T-helper 17 cell (primary cell): ENCODE results near the gene MYO7A. TPM values are rescaled to one million over a fixed set of nuclear protein-coding genes. Genes with fewer than 3 reads are reported as not detected.
A peak's percentile ranks its signal among the peaks of the same experiment; 100 is the strongest.

Experiments
- ATAC-seq: fragments of 150-1000 bp; cut with Tn5 transposase; 2 replicates; pipeline ENCODE4 v1.10.0; 2021; ENCODE audit warnings: mild to moderate bottlenecking, moderate library complexity
- DNase-seq, 3 donors: peaks; one replicate each; pipeline versions ENCODE4 v3.0.0 to v3.0.0-alpha.2; 2020 to 2021
- H3K9me3 ChIP-seq: one replicate; pipeline ENCODE4 v1.7.0; 2013; ENCODE audit warnings: low read length, mild to moderate bottlenecking; ENCODE audit not compliant: control insufficient read depth, poor library complexity, severe bottlenecking
- H3K27ac Mint-ChIP-seq: one replicate; pipeline ENCODE4 v1.8.0; 2022; ENCODE audit warnings: mild to moderate bottlenecking, moderate library complexity, mixed read lengths
- H3K27me3 Mint-ChIP-seq: one replicate; pipeline ENCODE4 v1.8.0; 2022; ENCODE audit warnings: mixed read lengths
- H3K36me3 Mint-ChIP-seq: one replicate; pipeline ENCODE4 v1.8.0; 2022; ENCODE audit warnings: low read depth, mixed read lengths
- H3K4me1 Mint-ChIP-seq: one replicate; pipeline ENCODE4 v1.8.0; 2022; ENCODE audit warnings: mild to moderate bottlenecking, mixed read lengths
- H3K4me3 Mint-ChIP-seq: one replicate; pipeline ENCODE4 v1.8.0; 2022; ENCODE audit warnings: mild to moderate bottlenecking, moderate library complexity, mixed read lengths
- total RNA-seq, 4 donors: library from RNA in 2 of 4; stranded (reverse) in 2 of 4; gene quantifications; one replicate each; pipeline ENCODE4 v1.2.3 and lab custom pipeline; 2022 to 2026

The MYO7A gene
- total RNA-seq, 2 donors from 2014 or later = 0.57 to 1.7 TPM

DNA sequence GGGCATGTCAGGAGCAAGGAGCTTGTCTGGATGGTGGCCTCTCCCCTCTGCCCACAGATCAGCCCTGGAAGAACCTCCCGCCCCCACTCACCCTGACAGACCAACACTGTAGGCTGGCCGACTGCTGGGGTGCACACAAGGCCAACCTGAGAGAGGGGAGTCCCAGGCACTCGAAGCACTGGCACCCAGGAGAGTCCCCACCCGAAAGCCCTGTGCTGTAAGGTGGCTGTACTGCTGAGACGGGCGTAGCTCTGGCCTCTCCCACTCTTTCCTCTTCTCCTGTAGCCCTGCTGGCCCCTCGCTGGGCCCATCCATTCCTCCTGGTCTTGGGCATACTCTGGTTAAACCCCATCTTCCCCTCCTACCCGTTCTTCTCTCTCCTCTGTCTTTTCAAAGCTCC lies 39.7 kb downstream of the MYO7A start:
- H3K36me3 Mint-ChIP-seq = no peaks in the 10 kb centered on the region
- ATAC-seq (no peak), DNase-seq (no peak)
- peak overlapping the region; percentile 16 for H3K27ac Mint-ChIP-seq
- no peaks in the 10 kb centered on the region for H3K9me3 ChIP-seq
- peaks cover 2% of the 10 kb centered on the region for H3K4me1 Mint-ChIP-seq
- H3K4me3 Mint-ChIP-seq = no peak overlapping the region
- no peaks in the 10 kb centered on the region for H3K27me3 Mint-ChIP-seq

DNA sequence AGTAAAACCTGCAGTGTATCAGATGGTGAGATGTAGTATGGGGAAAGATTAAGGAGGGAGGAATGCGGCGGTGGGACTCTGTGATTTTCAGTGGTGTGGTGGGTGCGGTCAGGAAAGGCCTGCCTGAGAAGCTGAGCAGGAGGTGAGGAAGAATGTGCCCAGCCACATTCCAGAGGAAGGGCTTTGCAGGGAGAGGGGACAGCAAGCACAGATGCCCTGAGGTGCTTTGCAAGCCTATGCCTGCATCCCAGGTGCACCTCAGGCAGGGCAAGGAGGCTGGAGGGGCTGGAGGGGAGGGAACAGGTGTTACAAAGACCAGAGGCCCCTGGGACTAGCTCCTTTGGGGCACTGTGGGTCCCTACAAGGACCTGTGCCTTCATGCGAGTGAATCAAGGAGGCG lies 42.1 kb downstream of the MYO7A start:
- no peaks in the 10 kb centered on the region for H3K36me3 Mint-ChIP-seq
- H3K9me3 ChIP-seq = no peaks in the 10 kb centered on the region
- no peak overlapping the region for H3K27ac Mint-ChIP-seq
- no peaks in the 10 kb centered on the region for H3K27me3 Mint-ChIP-seq
- DNase-seq (no peak), ATAC-seq (no peak)
- H3K4me3 Mint-ChIP-seq = no peak overlapping the region
- H3K4me1 Mint-ChIP-seq = peaks cover 4% of the 10 kb centered on the region

DNA sequence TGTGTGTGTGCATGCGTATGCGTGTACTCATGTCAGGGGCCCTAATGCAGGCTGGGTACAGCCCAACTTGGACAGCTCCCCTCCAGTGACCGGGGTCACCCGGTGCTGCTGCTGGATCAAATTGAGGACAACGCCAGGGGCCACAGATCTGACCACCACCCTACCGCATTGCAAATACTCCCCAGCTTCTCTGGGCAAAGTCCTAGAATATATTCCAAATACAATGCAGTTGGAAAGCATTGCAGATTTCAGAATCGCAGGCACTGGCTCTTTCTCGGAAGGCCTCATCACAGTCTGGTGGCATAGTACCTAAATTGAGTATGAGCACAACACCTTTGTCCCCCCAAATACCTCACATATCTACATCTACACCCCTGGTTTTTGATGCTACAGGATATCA lies 43.2 kb downstream of the MYO7A start:
- ATAC-seq (no peak), DNase-seq (no peak)
- no peak overlapping the region for H3K27ac Mint-ChIP-seq
- no peaks in the 10 kb centered on the region for H3K27me3 Mint-ChIP-seq
- H3K4me1 Mint-ChIP-seq = peaks cover 6% of the 10 kb centered on the region
- no peak overlapping the region for H3K4me3 Mint-ChIP-seq
- no peaks in the 10 kb centered on the region for H3K9me3 ChIP-seq
- H3K36me3 Mint-ChIP-seq = no peaks in the 10 kb centered on the region

DNA sequence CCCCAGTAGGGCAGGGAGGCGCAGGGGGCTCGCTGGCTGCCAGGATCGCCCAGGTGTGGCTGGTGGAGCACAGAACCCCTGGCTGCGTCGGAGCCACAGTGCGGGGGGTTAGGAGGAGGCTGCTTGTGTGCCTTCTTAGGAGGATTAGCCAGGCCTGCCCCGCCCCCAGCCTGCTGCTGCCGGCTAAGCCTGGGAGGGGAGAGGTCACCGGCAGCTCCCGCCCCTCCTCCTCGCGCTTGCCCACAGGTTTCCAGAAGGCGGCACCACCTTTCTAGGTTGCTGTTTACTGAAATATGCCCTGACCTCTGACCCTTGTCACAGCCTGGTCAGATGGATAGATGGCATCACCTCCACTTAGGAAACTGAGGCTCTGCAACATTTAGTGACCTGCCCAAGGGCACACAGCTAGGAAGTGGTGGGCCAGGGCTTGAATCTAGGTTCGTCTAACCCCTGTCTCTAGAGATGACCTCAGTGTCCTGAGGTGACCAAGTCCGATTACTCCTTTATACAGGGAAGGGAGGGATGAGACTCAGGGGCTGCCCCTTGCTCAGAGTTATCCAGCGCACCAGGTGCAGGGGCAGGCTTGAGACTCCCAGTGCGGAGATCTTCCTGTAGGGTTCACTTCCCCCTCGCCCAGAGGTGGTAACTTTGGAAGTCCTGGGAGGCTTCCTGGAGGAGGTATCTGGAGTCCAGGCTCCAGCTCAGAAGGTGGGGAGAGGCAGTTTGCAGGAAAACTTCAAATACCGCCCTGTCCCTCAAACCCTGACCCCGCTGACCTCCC lies 44.0 kb downstream of the MYO7A start:
- Mint-ChIP-seq H3K4me3 (no peak overlapping the region), H3K36me3 (no peaks in the 10 kb centered on the region), H3K4me1 (peaks cover 10% of the 10 kb centered on the region), H3K27ac (no peak overlapping the region), H3K27me3 (no peaks in the 10 kb centered on the region)
- no peak for DNase-seq
- H3K9me3 ChIP-seq = no peaks in the 10 kb centered on the region
- no peak for ATAC-seq

DNA sequence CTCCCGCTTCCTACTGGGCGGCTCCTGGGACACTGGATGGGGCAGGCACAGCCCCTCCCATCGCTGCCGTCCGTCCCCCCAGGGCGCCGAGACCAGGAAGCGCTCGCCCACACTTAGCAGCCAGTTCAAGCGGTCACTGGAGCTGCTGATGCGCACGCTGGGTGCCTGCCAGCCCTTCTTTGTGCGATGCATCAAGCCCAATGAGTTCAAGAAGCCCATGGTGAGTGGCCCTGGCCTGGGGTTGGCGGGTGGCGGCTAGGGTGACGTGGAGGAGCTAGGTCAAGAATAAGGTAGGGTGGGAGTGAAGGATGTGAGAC lies 44.6 kb downstream of the MYO7A start:
- H3K27ac Mint-ChIP-seq = no peak overlapping the region
- no peaks in the 10 kb centered on the region for H3K9me3 ChIP-seq
- H3K4me1 Mint-ChIP-seq = peaks cover 10% of the 10 kb centered on the region
- H3K4me3 Mint-ChIP-seq = no peak overlapping the region
- DNase-seq = no peak
- no peaks in the 10 kb centered on the region for H3K27me3 Mint-ChIP-seq
- no peaks in the 10 kb centered on the region for H3K36me3 Mint-ChIP-seq
- ATAC-seq = no peak

DNA sequence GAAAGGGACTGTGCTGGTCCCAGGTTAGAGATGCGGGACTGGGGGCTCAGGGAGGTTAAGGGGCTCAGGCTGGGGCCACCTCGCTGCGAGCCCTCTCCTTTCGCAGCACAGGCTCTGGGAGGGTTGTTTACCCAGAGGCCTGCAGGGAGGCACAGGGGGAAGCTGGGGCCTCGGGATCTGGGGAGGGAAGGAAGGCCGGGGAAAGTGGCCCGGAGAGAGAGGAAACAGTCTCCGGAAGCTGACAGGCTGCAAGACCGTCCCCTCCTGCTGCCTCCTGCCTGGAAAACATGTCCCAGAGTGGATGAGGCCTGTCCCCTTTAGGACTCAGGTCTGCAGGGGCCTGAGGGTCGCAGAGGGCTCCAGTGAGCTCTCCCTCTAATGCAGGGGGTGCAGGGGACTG lies 45.4 kb downstream of the MYO7A start:
- Mint-ChIP-seq H3K27me3 (no peaks in the 10 kb centered on the region), H3K4me1 (peaks cover 8% of the 10 kb centered on the region), H3K4me3 (no peak overlapping the region), H3K27ac (no peak overlapping the region), H3K36me3 (no peaks in the 10 kb centered on the region)
- no peak for ATAC-seq
- H3K9me3 ChIP-seq = no peaks in the 10 kb centered on the region
- no peak for DNase-seq

DNA sequence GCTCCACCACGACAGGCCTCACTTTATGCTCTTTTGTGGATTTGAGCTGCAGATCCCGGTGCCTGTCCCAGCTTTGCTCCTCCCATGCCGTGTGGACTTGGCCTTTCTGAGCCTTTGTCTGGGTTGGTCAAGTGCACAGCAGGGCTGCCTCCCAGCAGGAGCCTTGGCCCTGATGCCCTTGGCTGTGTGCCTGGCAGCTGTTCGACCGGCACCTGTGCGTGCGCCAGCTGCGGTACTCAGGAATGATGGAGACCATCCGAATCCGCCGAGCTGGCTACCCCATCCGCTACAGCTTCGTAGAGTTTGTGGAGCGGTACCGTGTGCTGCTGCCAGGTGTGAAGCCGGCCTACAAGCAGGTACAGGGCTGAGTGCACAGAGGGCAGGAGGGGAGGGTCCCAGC lies 46.5 kb downstream of the MYO7A start:
- DNase-seq = no peak
- Mint-ChIP-seq H3K27ac (no peak overlapping the region), H3K36me3 (no peaks in the 10 kb centered on the region), H3K4me1 (peaks cover 8% of the 10 kb centered on the region), H3K4me3 (no peak overlapping the region), H3K27me3 (no peaks in the 10 kb centered on the region)
- H3K9me3 ChIP-seq = no peaks in the 10 kb centered on the region
- ATAC-seq = no peak

DNA sequence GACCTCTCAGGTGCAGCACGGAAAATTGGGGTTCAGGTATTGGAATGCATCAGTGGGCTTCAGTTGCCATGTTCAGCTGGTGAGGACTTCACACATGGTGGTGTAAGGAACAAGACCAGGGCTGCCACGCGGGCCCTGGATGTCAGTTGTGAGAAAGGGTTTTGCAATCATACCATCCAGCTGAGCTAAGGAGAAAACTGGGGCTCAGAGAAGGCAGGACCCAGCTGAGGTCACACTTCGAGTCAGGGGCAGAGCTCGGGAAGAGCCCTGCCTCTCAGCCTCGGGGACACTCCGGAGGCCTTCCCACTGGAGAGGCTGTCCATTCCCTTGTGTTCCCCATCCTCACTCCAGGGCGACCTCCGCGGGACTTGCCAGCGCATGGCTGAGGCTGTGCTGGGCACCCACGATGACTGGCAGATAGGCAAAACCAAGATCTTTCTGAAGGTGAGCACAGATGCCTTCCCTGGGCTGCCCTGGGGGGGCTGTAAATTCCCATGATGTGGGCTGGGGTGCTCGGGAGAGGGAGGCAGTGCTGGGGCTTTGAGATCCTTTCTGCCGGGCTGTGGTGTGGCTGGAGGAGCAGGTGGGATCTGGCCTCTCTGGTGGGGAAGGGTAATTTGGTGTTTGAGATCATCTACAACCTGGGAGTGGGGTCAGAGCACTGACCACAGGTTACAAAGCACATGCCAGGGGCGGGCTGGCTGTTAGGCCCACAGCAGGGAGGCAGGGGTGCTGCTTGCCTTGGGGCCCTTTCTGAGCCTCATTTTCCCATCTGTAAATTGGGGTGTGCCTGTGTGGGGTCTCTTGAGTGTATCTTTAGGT lies 47.2 kb downstream of the MYO7A start:
- H3K27me3 Mint-ChIP-seq = no peaks in the 10 kb centered on the region
- H3K9me3 ChIP-seq = no peaks in the 10 kb centered on the region
- peaks cover 8% of the 10 kb centered on the region for H3K4me1 Mint-ChIP-seq
- no peak for ATAC-seq
- H3K27ac Mint-ChIP-seq = no peak overlapping the region
- DNase-seq = no peak
- H3K36me3 Mint-ChIP-seq = no peaks in the 10 kb centered on the region
- no peak overlapping the region for H3K4me3 Mint-ChIP-seq

DNA sequence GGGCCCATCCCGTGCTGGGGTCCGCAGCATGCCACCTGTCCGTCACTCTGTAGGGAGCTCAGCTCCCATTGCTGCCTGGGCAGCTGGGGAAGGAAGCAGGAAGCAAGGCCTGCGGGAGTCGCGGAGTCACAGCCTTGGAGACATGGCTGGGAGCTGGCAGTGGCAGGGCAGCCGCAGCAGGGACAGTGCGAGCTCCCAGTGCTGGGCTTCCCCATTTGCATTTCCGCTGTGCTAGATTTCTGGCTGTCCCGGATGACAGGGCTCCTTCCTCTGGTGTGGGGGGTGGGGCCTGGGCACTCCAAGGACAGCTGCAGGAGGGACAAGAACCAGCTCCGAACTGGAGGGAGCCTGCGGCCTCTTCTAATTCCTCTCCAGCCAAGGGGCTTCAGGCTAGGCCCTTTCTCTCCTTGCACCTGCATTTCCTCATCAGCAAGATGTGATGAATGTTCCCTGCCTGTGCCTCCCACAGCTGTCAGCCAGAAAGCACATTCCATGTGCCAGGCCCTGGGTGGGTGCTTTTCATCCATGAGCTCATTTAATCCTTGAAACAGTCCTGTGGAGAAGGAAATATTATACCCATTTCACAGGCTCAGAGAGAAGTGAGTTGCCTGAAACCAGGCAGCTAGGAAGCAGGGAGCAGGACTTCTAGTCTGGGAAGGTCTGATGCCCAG lies 48.0 kb downstream of the MYO7A start:
- no peaks in the 10 kb centered on the region for H3K9me3 ChIP-seq
- no peaks in the 10 kb centered on the region for H3K36me3 Mint-ChIP-seq
- H3K4me1 Mint-ChIP-seq = peaks cover 8% of the 10 kb centered on the region
- H3K27me3 Mint-ChIP-seq = no peaks in the 10 kb centered on the region
- H3K27ac Mint-ChIP-seq = no peak overlapping the region
- no peak overlapping the region for H3K4me3 Mint-ChIP-seq
- DNase-seq (no peak), ATAC-seq (no peak)

DNA sequence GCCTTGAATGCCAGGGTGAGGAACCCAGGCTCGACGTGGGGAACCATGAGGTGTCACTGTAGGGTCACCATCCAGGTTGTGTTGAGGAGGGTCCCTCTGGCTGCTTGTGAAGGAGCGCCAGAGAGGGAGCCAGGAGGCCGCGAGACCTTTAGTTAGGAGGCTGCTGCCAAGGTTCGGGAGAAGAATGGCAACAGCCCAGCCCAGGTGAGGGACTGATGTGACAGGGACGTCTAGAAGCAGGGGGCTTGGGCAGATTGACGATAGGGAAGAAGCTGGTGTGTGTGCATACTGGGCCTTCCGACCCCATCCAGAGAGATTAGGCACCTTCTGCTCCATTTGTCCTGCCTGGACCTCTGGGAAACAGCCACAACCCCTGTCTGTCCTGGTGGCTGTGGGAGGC lies 49.0 kb downstream of the MYO7A start:
- Mint-ChIP-seq H3K36me3 (no peaks in the 10 kb centered on the region), H3K27ac (no peak overlapping the region), H3K4me1 (peaks cover 8% of the 10 kb centered on the region), H3K4me3 (no peak overlapping the region), H3K27me3 (no peaks in the 10 kb centered on the region)
- DNase-seq = no peak
- ATAC-seq = no peak
- no peaks in the 10 kb centered on the region for H3K9me3 ChIP-seq

DNA sequence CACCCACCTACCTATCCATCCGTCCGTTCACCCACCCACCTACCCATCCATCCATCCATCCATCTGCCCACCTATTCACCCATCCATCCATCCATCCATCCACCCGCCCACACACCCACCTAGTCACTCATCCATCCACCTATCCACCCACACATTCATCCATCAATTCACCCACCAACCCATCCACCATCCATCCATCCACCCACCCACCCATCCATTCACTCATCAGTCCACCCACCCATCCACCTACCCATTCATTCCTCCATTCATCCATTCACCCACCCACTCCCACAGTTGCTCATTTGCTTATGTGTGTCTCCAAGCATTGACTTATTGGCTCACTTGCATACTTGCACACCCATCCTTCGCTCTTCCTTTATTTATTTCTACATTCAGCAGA lies 50.1 kb downstream of the MYO7A start:
- H3K27me3 Mint-ChIP-seq = peaks cover 4% of the 10 kb centered on the region
- DNase-seq (no peak), ATAC-seq (no peak)
- H3K27ac Mint-ChIP-seq = no peak overlapping the region
- no peaks in the 10 kb centered on the region for H3K9me3 ChIP-seq
- H3K4me1 Mint-ChIP-seq = peaks cover 8% of the 10 kb centered on the region
- no peak overlapping the region for H3K4me3 Mint-ChIP-seq
- no peaks in the 10 kb centered on the region for H3K36me3 Mint-ChIP-seq

DNA sequence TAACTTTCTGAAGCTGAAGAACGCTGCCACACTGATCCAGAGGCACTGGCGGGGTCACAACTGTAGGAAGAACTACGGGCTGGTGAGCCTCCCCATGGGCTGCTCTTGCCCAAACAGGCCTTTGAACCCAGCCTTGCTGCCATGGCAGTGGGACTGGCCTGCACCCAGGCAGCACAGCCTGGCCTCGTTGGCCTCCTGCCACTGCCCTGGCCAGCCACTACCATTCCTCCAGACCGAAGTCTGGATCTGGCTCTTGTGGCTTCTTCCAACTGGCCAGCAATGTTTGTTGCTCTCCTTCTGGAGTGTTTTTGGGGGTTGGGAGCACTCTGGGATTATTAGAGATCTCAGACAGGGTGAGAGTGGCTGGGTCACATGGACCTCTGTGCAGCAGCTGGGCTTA lies 51.0 kb downstream of the MYO7A start:
- Mint-ChIP-seq H3K4me1 (peaks cover 6% of the 10 kb centered on the region), H3K36me3 (no peaks in the 10 kb centered on the region), H3K4me3 (no peak overlapping the region), H3K27me3 (peaks cover 4% of the 10 kb centered on the region), H3K27ac (no peak overlapping the region)
- H3K9me3 ChIP-seq = no peaks in the 10 kb centered on the region
- ATAC-seq = no peak
- no peak for DNase-seq

DNA sequence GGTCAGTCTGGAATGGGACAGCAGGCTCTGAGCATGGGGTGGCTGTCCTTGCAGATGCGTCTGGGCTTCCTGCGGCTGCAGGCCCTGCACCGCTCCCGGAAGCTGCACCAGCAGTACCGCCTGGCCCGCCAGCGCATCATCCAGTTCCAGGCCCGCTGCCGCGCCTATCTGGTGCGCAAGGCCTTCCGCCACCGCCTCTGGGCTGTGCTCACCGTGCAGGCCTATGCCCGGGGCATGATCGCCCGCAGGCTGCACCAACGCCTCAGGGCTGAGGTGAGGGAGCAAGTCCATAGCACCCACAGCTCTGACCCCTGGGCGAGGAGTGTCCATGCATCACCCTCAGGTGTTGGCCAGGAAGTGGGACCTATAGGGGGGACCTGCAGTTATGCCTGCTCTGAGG lies 51.6 kb downstream of the MYO7A start:
- H3K9me3 ChIP-seq = no peaks in the 10 kb centered on the region
- Mint-ChIP-seq H3K27ac (no peak overlapping the region), H3K4me3 (no peak overlapping the region), H3K36me3 (no peaks in the 10 kb centered on the region), H3K27me3 (peaks cover 4% of the 10 kb centered on the region), H3K4me1 (peaks cover 6% of the 10 kb centered on the region)
- ATAC-seq (no peak), DNase-seq (no peak)
